IMR-90 (cell line): ENCODE data around the gene GATA5. TPM values are rescaled to one million over a fixed set of nuclear protein-coding genes. Genes with fewer than 3 reads are reported as not detected.

Source experiments
- ATAC-seq: fragments of 200-7000 bp; cut with Tn5 transposase; 2 replicates; pipeline ENCODE4 v1.9.1; 2020; ENCODE audit warnings: low read depth, mild to moderate bottlenecking, moderate library complexity
- BruUV-seq: library from RNA; stranded (reverse); fragments of 400-500 nt; replicated peaks from 2 replicates; lab custom pipeline; 2021; lab: Mats Ljungman, UMichigan
- CTCF ChIA-PET: fragments of 300-600 bp; formaldehyde crosslinking; extraction: SDS; loops from one replicate; lab custom pipeline; 2021; ENCODE audit warnings: antibody characterized with exemption; lab: Yijun Ruan, JAX
- POLR2A ChIA-PET: fragments of 300-600 bp; sonication (Branson Sonifier 250); formaldehyde crosslinking; loops from one replicate; lab custom pipeline; 2022; ENCODE audit warnings: antibody characterized with exemption; ENCODE audit not compliant: unreplicated experiment; lab: Charles Lee
- DNase-seq: peaks from one replicate; pipeline ENCODE4 v3.0.0; 2013
- H2AFZ ChIP-seq: replicated peaks from 2 replicates; pipeline ENCODE3; 2013; ENCODE audit warnings: low read length, mild to moderate bottlenecking; ENCODE audit not compliant: poor library complexity
- H2AK5ac ChIP-seq: 2 replicates; pipeline ENCODE4 v1.6.1; 2013; ENCODE audit warnings: low read depth, low read length, inconsistent platforms
- H2AK9ac ChIP-seq: replicated peaks from 2 replicates; pipeline ENCODE3; 2013; ENCODE audit warnings: mild to moderate bottlenecking, low read depth, low read length, moderate library complexity; ENCODE audit not compliant: poor library complexity
- H2BK120ac ChIP-seq: 2 replicates; pipeline ENCODE4 v1.6.1; 2013; ENCODE audit warnings: low read depth, low read length, inconsistent platforms
- H2BK15ac ChIP-seq: 3 replicates; pipeline ENCODE4 v1.6.1; 2013; ENCODE audit warnings: low read depth, low read length, inconsistent platforms
- H2BK20ac ChIP-seq: 2 replicates; pipeline ENCODE4 v1.6.1; 2013; ENCODE audit warnings: low read depth, mild to moderate bottlenecking, inconsistent platforms, low read length, moderate library complexity
- H2BK5ac ChIP-seq: 2 replicates; pipeline ENCODE4 v1.6.1; 2013; ENCODE audit warnings: mild to moderate bottlenecking, low read depth, low read length, inconsistent platforms; ENCODE audit not compliant: poor library complexity, severe bottlenecking
- H3K14ac ChIP-seq: replicated peaks from 2 replicates; pipeline ENCODE4 v1.6.1; 2013; ENCODE audit warnings: low read depth, low read length, inconsistent platforms
- H3K18ac ChIP-seq: 2 replicates; pipeline ENCODE4 v1.6.1; 2013; ENCODE audit warnings: low read depth, low read length, control low read depth
- H3K23ac ChIP-seq: 2 replicates; pipeline ENCODE4 v1.6.1; 2013; ENCODE audit warnings: low read depth, low read length, inconsistent platforms
- H3K27ac ChIP-seq: 2 replicates; pipeline ENCODE4 v1.5.1; 2013; ENCODE audit warnings: mild to moderate bottlenecking, control low read depth, low read length; ENCODE audit not compliant: insufficient read depth
- H3K27me3 ChIP-seq: 2 replicates; pipeline ENCODE4 v1.6.1; 2013; ENCODE audit warnings: low read length; ENCODE audit not compliant: control insufficient read depth, insufficient read depth
- H3K36me3 ChIP-seq: 2 replicates; pipeline ENCODE4 v1.6.1; 2013; ENCODE audit warnings: low read length, mixed read lengths; ENCODE audit not compliant: control insufficient read depth, insufficient read depth
- H3K4ac ChIP-seq: 2 replicates; pipeline ENCODE4 v1.6.1; 2013; ENCODE audit warnings: low read depth, low read length, inconsistent platforms
- H3K4me1 ChIP-seq: 2 replicates; pipeline ENCODE4 v1.6.1; 2013; ENCODE audit warnings: low read length, mixed read lengths; ENCODE audit not compliant: control insufficient read depth, insufficient read depth
- H3K4me2 ChIP-seq: 2 replicates; pipeline ENCODE4 v1.6.1; 2013; ENCODE audit warnings: low read depth, mild to moderate bottlenecking, control low read depth, low read length, moderate library complexity
- H3K4me3 ChIP-seq: 2 replicates; pipeline ENCODE4 v1.5.1; 2013; ENCODE audit warnings: low read depth, mild to moderate bottlenecking, control low read depth, low read length, moderate library complexity; ENCODE audit not compliant: insufficient read depth
- H3K56ac ChIP-seq: 2 replicates; pipeline ENCODE4 v1.6.1; 2013; ENCODE audit warnings: low read length, inconsistent platforms; ENCODE audit not compliant: insufficient read depth; ENCODE audit errors: extremely low read depth
- H3K79me1 ChIP-seq, 2 experiments: 2 replicates each; pipeline ENCODE4 v1.6.1; 2013; ENCODE audit warnings: low read length in 2 of 2, inconsistent platforms in 1 of 2, low read depth in 1 of 2
- H3K9ac ChIP-seq: 2 replicates; pipeline ENCODE4 v1.6.1; 2013; ENCODE audit warnings: low read depth, low read length, control low read depth
- H3K9me1 ChIP-seq: 2 replicates; pipeline ENCODE4 v1.6.1; 2013; ENCODE audit warnings: low read length, inconsistent platforms; ENCODE audit not compliant: insufficient read depth
- H3K9me3 ChIP-seq: 2 replicates; pipeline ENCODE4 v1.6.1; 2013; ENCODE audit warnings: low read length; ENCODE audit not compliant: control insufficient read depth, insufficient read depth
- H4K20me1 ChIP-seq: 2 replicates; pipeline ENCODE4 v1.6.1; 2013; ENCODE audit warnings: low read length, inconsistent platforms; ENCODE audit not compliant: insufficient read depth
- H4K5ac ChIP-seq: 2 replicates; pipeline ENCODE4 v1.6.1; 2013; ENCODE audit warnings: mild to moderate bottlenecking, low read depth, low read length, control low read depth
- H4K8ac ChIP-seq, 2 experiments: 2 replicates each; pipeline ENCODE4 v1.6.1; 2013; ENCODE audit warnings: low read depth in 2 of 2, low read length in 2 of 2, control low read depth in 1 of 2, inconsistent platforms in 1 of 2
- H4K91ac ChIP-seq: 2 replicates; pipeline ENCODE4 v1.6.1; 2013; ENCODE audit warnings: low read depth, low read length, inconsistent platforms; ENCODE audit not compliant: insufficient read depth
- CEBPB ChIP-seq: IDR thresholded peaks from 2 replicates; pipeline ENCODE4 v1.6.1; 2012; ENCODE audit warnings: low read depth, low read length, improper control_type of control experiment
- CHD1 ChIP-seq: IDR thresholded peaks from 2 replicates; pipeline ENCODE4 v1.6.1; 2012; ENCODE audit warnings: low read depth, low read length, improper control_type of control experiment
- CTCF ChIP-seq: conservative IDR thresholded peaks from 2 replicates; pipeline ENCODE4 v1.5.1; 2012; ENCODE audit warnings: mild to moderate bottlenecking, low read depth, low read length, improper control_type of control experiment
- ELK1 ChIP-seq: fragments of 150-350 bp; IDR thresholded peaks from 2 replicates; pipeline ENCODE4 v1.6.1; 2016; ENCODE audit warnings: low read depth, mild to moderate bottlenecking, low read length, moderate library complexity, borderline replicate concordance
- MAFK ChIP-seq: IDR thresholded peaks from 2 replicates; pipeline ENCODE4 v1.6.1; 2012; ENCODE audit warnings: low read depth, low read length, improper control_type of control experiment
- MXI1 ChIP-seq: IDR thresholded peaks from 2 replicates; pipeline ENCODE4 v1.6.1; 2012; ENCODE audit warnings: low read depth, mild to moderate bottlenecking, low read length, moderate library complexity, borderline replicate concordance
- NFE2L2 ChIP-seq: fragments of 150-350 bp; IDR thresholded peaks from 2 replicates; pipeline ENCODE4 v1.6.1; 2016; ENCODE audit warnings: low read depth, mild to moderate bottlenecking, low read length
- RAD21 ChIP-seq: IDR thresholded peaks from 2 replicates; pipeline ENCODE4 v1.6.1; 2012; ENCODE audit warnings: low read length, improper control_type of control experiment
- RCOR1 ChIP-seq: IDR thresholded peaks from 2 replicates; pipeline ENCODE4 v1.6.1; 2012; ENCODE audit warnings: mild to moderate bottlenecking, low read length, improper control_type of control experiment; ENCODE audit not compliant: insufficient replicate concordance
- RFX5 ChIP-seq: IDR thresholded peaks from 2 replicates; pipeline ENCODE4 v1.8.0; 2012; ENCODE audit warnings: low read depth, mild to moderate bottlenecking, low read length, moderate library complexity
- SMC3 ChIP-seq: fragments of 150-350 bp; IDR thresholded peaks from 2 replicates; pipeline ENCODE4 v1.6.1; 2016; ENCODE audit warnings: low read depth, mild to moderate bottlenecking, antibody characterized with exemption, low read length, moderate library complexity
- USF2 ChIP-seq: fragments of 150-350 bp; IDR thresholded peaks from 2 replicates; pipeline ENCODE4 v1.6.1; 2017; ENCODE audit warnings: mild to moderate bottlenecking, antibody characterized with exemption, low read length, low read depth
- WGBS, 2 experiments: methylation state at CpG; one replicate each; pipeline versions ENCODE4 v1.1.5 to v1.1.7; 2013; ENCODE audit warnings: missing lambda C conversion rate in 2 of 2; ENCODE audit not compliant: insufficient read length in 1 of 2; ENCODE audit errors: extremely low coverage in 2 of 2; 5-methylcytosine and 5-hydroxymethylcytosine counted together
- dilution Hi-C: fragments of 300-500 bp; cut with HindIII; formaldehyde crosslinking; loops from one replicate; pipeline ENCODE4 v1.14.3; 2018; ENCODE audit warnings: low sequenced_read_pairs; ENCODE audit not compliant: unreplicated experiment
- in situ Hi-C: fragments of 300-500 bp; cut with MboI; formaldehyde crosslinking; loops from 3 replicates; pipeline ENCODE4 v1.14.3; 2019; ENCODE audit warnings: low sequenced_read_pairs, inconsistent platforms, mixed read lengths
- intact Hi-C: fragments of 100-400 bp; cut with micrococcal nuclease; formaldehyde crosslinking; loops from 2 replicates; pipeline ENCODE4 v1.10.0; 2022
- polyA plus RNA-seq, 3 experiments: library from polyadenylated mRNA; depleted of rRNA; stranded (reverse); fragments of >200 nt; gene quantifications; 2 replicates each; pipeline ENCODE4 v1.2.3, GENCODE V29; 2012; ENCODE audit warnings: low replicate concordance in 1 of 3
- total RNA-seq: library from RNA; depleted of rRNA; stranded (reverse); fragments of >200 nt; gene quantifications from 2 replicates; pipeline ENCODE4 v1.2.3, GENCODE V29; 2012

The GATA5 gene
- total and polyA plus RNA-seq, 2 of the 4 experiments (the other 2 are of a cell fraction), result not detected

GRCh38 chr20:62416651-62417637 lies 58.9 kb downstream of the GATA5 start:
- Histone ChIP-seq H3K27ac (no peak overlapping the region), H4K8ac (no peak overlapping the region), H4K20me1 (no peaks in the 10 kb centered on the region; the same call in 1 of the 2 replicates), H2AFZ (no peak overlapping the region), H3K79me1 (no peaks in the 10 kb centered on the region), H2BK5ac (no peak overlapping the region), H4K5ac (no peak overlapping the region), H4K91ac (no peak overlapping the region), H2BK15ac (no peak overlapping the region), H3K14ac (no peak overlapping the region), H3K4ac (no peak overlapping the region), H3K4me3 (no peak overlapping the region), H3K9me3 (no peaks in the 10 kb centered on the region), H2AK9ac (no peak overlapping the region), H2BK20ac (no peak overlapping the region), H3K56ac (no peak overlapping the region), H3K9me1 (peaks cover 6% of the 10 kb centered on the region; the same call in 1 of the 2 replicates), H2BK120ac (no peak overlapping the region), H3K27me3 (peaks cover 6% of the 10 kb centered on the region; the same call in 1 of the 2 replicates), H3K9ac (no peak overlapping the region), H3K4me1 (no peaks in the 10 kb centered on the region), H3K18ac (no peak overlapping the region), H3K4me2 (no peak overlapping the region), H2AK5ac (no peak overlapping the region), H3K36me3 (no peaks in the 10 kb centered on the region), H3K23ac (no peak overlapping the region)
- 71% methylated on average over 11 of the region's 43 CpGs; no CpG with 5 or more reads in 1 of the 2 experiments for WGBS, 2 experiments
- no TSS peak for BruUV-seq
- in situ Hi-C loops (no loop called here), intact Hi-C loops (no loop called here), dilution Hi-C loops (no loop called here)
- POLR2A ChIA-PET, result no interaction called here
- CTCF ChIA-PET, result no interaction called here
- no peak for TF ChIP-seq RFX5
- TF ChIP-seq RCOR1, result no peak
- TF ChIP-seq NFE2L2, result no peak
- no peak for TF ChIP-seq SMC3
- no peak for TF ChIP-seq MXI1
- no peak for TF ChIP-seq RAD21
- no peak for TF ChIP-seq USF2
- TF ChIP-seq MAFK, result no peak
- TF ChIP-seq CEBPB, result no peak
- no peak for TF ChIP-seq CTCF
- no peak for TF ChIP-seq ELK1
- TF ChIP-seq CHD1, result no peak
- DNase-seq, result no peak
- ATAC-seq, result no peak
